Panc1 (cell line): Measurements from ENCODE around the gene SDF4.

Experiments used
- CTCF ChIP-seq: fragments of 450-650 bp; IDR thresholded peaks from 2 replicates; pipeline ENCODE4 v1.5.1; 2017; ENCODE audit warnings: mild to moderate bottlenecking
- POLR2AphosphoS5 ChIP-seq: IDR thresholded peaks from 2 replicates; pipeline ENCODE4 v1.6.1; 2012; ENCODE audit warnings: mild to moderate bottlenecking, low read depth, low read length, moderate library complexity
- SIN3A ChIP-seq: IDR thresholded peaks from 2 replicates; pipeline ENCODE4 v1.6.1; 2012; ENCODE audit warnings: low read depth, mild to moderate bottlenecking, low read length, moderate library complexity, borderline replicate concordance; ENCODE audit not compliant: insufficient read depth
- TCF7L2 ChIP-seq: IDR thresholded peaks from 2 replicates; pipeline ENCODE4 v1.6.1; 2011; ENCODE audit warnings: mild to moderate bottlenecking, low read depth, low read length, inconsistent platforms

GRCh38 chr1:1231400-1232207 is at the start of gene SDF4:
- TF ChIP-seq CTCF (no peak), POLR2AphosphoS5 (peak; percentile 62), SIN3A (peak; percentile 26; the same call in 1 of the 2 replicates), TCF7L2 (no peak)
